ENCODE measurements around the gene ISG15. TPM values are rescaled to one million over a fixed set of nuclear protein-coding genes. Genes with fewer than 3 reads are reported as not detected.

The ISG15 gene
- total and polyA plus RNA-seq, 2 of the 13 experiments (the other 11 are each of a cell fraction or from before 2014, with no cell fraction given) = 42.1 to 54.9 TPM

GRCh38 chr1:980137-980571 lies 33.1 kb upstream of the ISG15 start (continued):
- no peak for TF ChIP-seq ZBTB40 (IDR thresholded peaks at IDR 0.05)
- TF ChIP-seq ZBTB40 (CRISPR knock-in tag; IDR thresholded peaks at IDR 0.05) = 0 out of 2 replicates have a peak, but pooled peaks have one; percentile 11
- no peak for TF ChIP-seq PAWR (CRISPR knock-in tag; IDR thresholded peaks at IDR 0.05; ENCODE audit: borderline replicate concordance)
- TF ChIP-seq FOXP1 (IDR thresholded peaks at IDR 0.05) = no peak
- no peak for TF ChIP-seq FOXP1 (CRISPR knock-in tag; IDR thresholded peaks at IDR 0.05)
- 0 out of 2 replicates have a peak, but pooled peaks have one; percentile 31 for TF ChIP-seq SP4 (CRISPR knock-in tag; IDR thresholded peaks at IDR 0.05)

Measured in HepG2 (cell line).